ENCODE measurements around the gene FAM217A.
"Not testable (repeated sequence)": the region's sequence is repeated elsewhere in the genome, so short reads cannot be mapped to it uniquely, and the experiment has no call there.

FAM217A gene

GRCh38 chr6:4107873-4108272, 28.9 kb upstream of the FAM217A start:
- Histone ChIP-seq H3K4me2 (ENCODE audit: low read length) (no peak overlapping the region), H3K4me1 (ENCODE audit: control insufficient read depth, insufficient read depth, low read length) (peaks cover 11% of the 10 kb centered on the region), H3K27me3 (ENCODE audit: control insufficient read depth, insufficient read depth, low read length) (peaks cover 4% of the 10 kb centered on the region), H3K9ac (ENCODE audit: low read depth, low read length) (no peak overlapping the region), H3K36me3 (ENCODE audit: insufficient read depth, low read length) (no peaks in the 10 kb centered on the region), H3K4me3 (ENCODE audit: low read length) (no peak overlapping the region), H3K9me3 (replicated peaks; ENCODE audit: low read length) (no peaks in the 10 kb centered on the region)

GRCh38 chr6:4105980-4106536, 27.1 kb upstream of the FAM217A start:
- no peaks in the 10 kb centered on the region for H3K9me3 ChIP-seq (replicated peaks; ENCODE audit: low read length)
- peaks cover 11% of the 10 kb centered on the region for H3K4me1 ChIP-seq (ENCODE audit: control insufficient read depth, insufficient read depth, low read length)
- H3K36me3 ChIP-seq (ENCODE audit: insufficient read depth, low read length): no peaks in the 10 kb centered on the region
- peaks cover 4% of the 10 kb centered on the region for H3K27me3 ChIP-seq (ENCODE audit: control insufficient read depth, insufficient read depth, low read length)
- H3K4me2 ChIP-seq (ENCODE audit: low read length): no peak overlapping the region
- H3K9ac ChIP-seq (ENCODE audit: low read depth, low read length): no peak overlapping the region
- H3K4me3 ChIP-seq (ENCODE audit: low read length): no peak overlapping the region

GRCh38 chr6:4103929-4104328, 25.0 kb upstream of the FAM217A start:
- Histone ChIP-seq H3K36me3 (ENCODE audit: insufficient read depth, low read length) (no peaks in the 10 kb centered on the region), H3K9ac (ENCODE audit: low read depth, low read length) (no peak overlapping the region), H3K4me2 (ENCODE audit: low read length) (no peak overlapping the region), H3K4me3 (ENCODE audit: low read length) (no peak overlapping the region), H3K4me1 (ENCODE audit: control insufficient read depth, insufficient read depth, low read length) (peaks cover 2% of the 10 kb centered on the region), H3K27me3 (ENCODE audit: control insufficient read depth, insufficient read depth, low read length) (peaks cover 4% of the 10 kb centered on the region), H3K9me3 (replicated peaks; ENCODE audit: low read length) (no peaks in the 10 kb centered on the region)

DNA sequence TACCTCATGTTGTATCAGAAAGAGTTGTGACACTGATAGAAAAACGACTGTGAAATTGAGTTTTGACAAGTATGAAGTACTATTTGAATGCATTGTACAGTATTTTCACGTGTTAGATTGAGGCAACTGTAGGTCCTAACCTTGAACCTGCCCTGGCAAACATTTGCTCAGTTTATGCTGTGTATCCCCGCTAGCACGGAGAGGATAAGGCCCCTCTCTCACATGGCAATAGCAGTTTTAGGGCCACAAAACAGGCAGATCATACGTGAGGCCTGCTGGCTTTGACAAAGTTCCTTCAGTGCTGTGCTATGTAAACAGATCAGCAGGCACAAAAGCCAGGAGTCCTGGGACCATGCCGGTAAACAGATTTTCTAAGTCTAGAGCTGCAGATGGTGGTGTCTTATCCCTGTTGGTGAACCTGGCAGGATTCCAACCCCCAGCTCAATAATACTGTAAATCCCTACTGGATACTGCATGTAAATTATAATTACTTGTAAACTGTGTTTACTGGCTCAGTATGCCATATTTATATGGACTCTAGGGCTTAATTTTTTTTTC, 23.8 kb upstream of the FAM217A start:
- no peak overlapping the region for H3K4me2 ChIP-seq (ENCODE audit: low read length)
- H3K9me3 ChIP-seq (replicated peaks; ENCODE audit: low read length): no peaks in the 10 kb centered on the region
- H3K36me3 ChIP-seq (ENCODE audit: insufficient read depth, low read length): no peaks in the 10 kb centered on the region
- H3K4me3 ChIP-seq (ENCODE audit: low read length): no peak overlapping the region
- no peak overlapping the region for H3K9ac ChIP-seq (ENCODE audit: low read depth, low read length)
- peaks cover 4% of the 10 kb centered on the region for H3K27me3 ChIP-seq (ENCODE audit: control insufficient read depth, insufficient read depth, low read length)
- no peaks in the 10 kb centered on the region for H3K4me1 ChIP-seq (ENCODE audit: control insufficient read depth, insufficient read depth, low read length)

- Histone ChIP-seq H3K4me3 (ENCODE audit: low read length) (no peak overlapping the region), H3K9ac (ENCODE audit: low read depth, low read length) (no peak overlapping the region), H3K4me1 (ENCODE audit: control insufficient read depth, insufficient read depth, low read length) (no peaks in the 10 kb centered on the region), H3K36me3 (ENCODE audit: insufficient read depth, low read length) (no peaks in the 10 kb centered on the region), H3K4me2 (ENCODE audit: low read length) (no peak overlapping the region), H3K9me3 (replicated peaks; ENCODE audit: low read length) (no peaks in the 10 kb centered on the region), H3K27me3 (ENCODE audit: control insufficient read depth, insufficient read depth, low read length) (no peaks in the 10 kb centered on the region)
Measured at GRCh38 chr6:4101298-4101697, 22.4 kb upstream of the FAM217A start.

- Histone ChIP-seq H3K27me3 (ENCODE audit: control insufficient read depth, insufficient read depth, low read length) (no peaks in the 10 kb centered on the region), H3K4me2 (ENCODE audit: low read length) (no peak overlapping the region), H3K36me3 (ENCODE audit: insufficient read depth, low read length) (no peaks in the 10 kb centered on the region), H3K9me3 (replicated peaks; ENCODE audit: low read length) (no peaks in the 10 kb centered on the region), H3K4me1 (ENCODE audit: control insufficient read depth, insufficient read depth, low read length) (no peaks in the 10 kb centered on the region), H3K9ac (ENCODE audit: low read depth, low read length) (no peak overlapping the region), H3K4me3 (ENCODE audit: low read length) (no peak overlapping the region)
Measured at GRCh38 chr6:4100655-4101054, 21.7 kb upstream of the FAM217A start.

DNA sequence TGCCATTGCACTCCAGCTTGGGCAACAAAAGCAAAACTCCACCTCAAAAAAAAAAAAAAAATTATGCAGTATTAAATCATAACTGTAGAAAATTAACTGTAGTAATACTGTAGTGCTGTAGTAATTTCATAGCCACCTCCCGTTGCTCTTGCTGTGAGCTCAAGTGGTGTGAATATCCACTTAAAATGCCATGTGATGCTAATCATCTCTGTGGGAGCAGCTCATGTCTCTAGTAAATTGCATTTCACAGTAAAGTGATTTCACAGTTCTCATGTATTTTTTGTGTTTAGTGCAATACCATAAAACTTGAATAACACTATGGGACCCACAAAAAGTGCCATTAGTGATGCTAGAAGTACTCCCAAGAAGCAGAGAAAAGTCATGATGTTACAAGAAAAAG, 14.4 kb upstream of the FAM217A start:
- Histone ChIP-seq H3K36me3 (ENCODE audit: insufficient read depth, low read length) (no peaks in the 10 kb centered on the region), H3K27me3 (ENCODE audit: control insufficient read depth, insufficient read depth, low read length) (no peaks in the 10 kb centered on the region), H3K4me2 (ENCODE audit: low read length) (no peak overlapping the region), H3K9ac (ENCODE audit: low read depth, low read length) (no peak overlapping the region), H3K4me1 (ENCODE audit: control insufficient read depth, insufficient read depth, low read length) (no peaks in the 10 kb centered on the region), H3K9me3 (replicated peaks; ENCODE audit: low read length) (no peaks in the 10 kb centered on the region), H3K4me3 (ENCODE audit: low read length) (no peak overlapping the region)

DNA sequence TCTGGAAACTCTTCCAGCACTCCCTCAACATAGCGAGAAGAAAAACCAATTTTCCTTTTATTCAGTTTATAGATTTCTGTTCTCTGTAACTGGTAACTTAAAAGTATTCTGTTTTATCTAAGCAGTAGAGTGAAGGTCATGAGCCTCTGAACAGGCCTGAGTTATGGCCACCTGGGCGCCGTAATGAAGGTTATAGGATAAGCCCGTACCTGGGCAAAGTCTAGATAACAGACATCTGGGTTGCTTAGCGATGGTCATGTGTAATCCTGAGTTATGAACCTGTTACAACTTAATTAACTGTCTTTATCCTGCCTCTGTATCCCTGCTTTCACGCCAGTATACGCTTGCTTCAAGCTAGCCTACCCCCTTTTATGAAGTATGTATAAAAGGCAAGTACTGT, 13.0 kb upstream of the FAM217A start:
- no peaks in the 10 kb centered on the region for H3K36me3 ChIP-seq (ENCODE audit: insufficient read depth, low read length)

GRCh38 chr6:4090043-4090442, 11.1 kb upstream of the FAM217A start:
- not testable (repeated sequence) for H3K4me1 ChIP-seq (ENCODE audit: control insufficient read depth, insufficient read depth, low read length); H3K9ac ChIP-seq (ENCODE audit: low read depth, low read length)

More for the DNA sequence above, 13.0 kb upstream of the FAM217A start:
- H3K4me3 ChIP-seq (ENCODE audit: low read length): no peak overlapping the region
- no peak overlapping the region for H3K4me2 ChIP-seq (ENCODE audit: low read length)
- H3K4me1 ChIP-seq (ENCODE audit: control insufficient read depth, insufficient read depth, low read length): no peaks in the 10 kb centered on the region
- no peaks in the 10 kb centered on the region for H3K9me3 ChIP-seq (replicated peaks; ENCODE audit: low read length)
- H3K27me3 ChIP-seq (ENCODE audit: control insufficient read depth, insufficient read depth, low read length): no peaks in the 10 kb centered on the region
- H3K9ac ChIP-seq (ENCODE audit: low read depth, low read length): no peak overlapping the region

DNA sequence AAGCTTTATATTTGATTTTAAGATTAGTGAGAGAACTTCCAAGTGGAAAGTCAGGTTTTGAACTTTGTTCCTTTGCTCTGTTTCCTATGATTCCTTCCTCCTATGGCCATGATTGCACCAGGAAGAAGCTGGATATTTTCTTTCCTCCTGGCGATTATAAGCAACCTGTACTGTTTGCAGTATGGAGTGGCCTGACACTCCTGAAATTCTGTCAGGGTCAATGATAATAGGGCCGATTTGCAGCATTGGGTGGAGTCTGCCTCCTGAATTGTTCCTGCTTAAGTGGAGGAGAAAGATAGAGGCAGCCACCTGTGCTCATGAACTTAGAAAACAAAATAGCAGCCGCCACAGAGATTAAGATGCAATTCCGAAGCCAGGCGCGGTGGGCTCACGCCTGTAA, 9.8 kb upstream of the FAM217A start:
- peaks cover 6% of the 10 kb centered on the region for H3K4me1 ChIP-seq (ENCODE audit: control insufficient read depth, insufficient read depth, low read length)

More at GRCh38 chr6:4090043-4090442, 11.1 kb upstream of the FAM217A start:
- H3K4me3 ChIP-seq (ENCODE audit: low read length); H3K9me3 ChIP-seq (replicated peaks; ENCODE audit: low read length); H3K27me3 ChIP-seq (ENCODE audit: control insufficient read depth, insufficient read depth, low read length); H3K36me3 ChIP-seq (ENCODE audit: insufficient read depth, low read length); H3K4me2 ChIP-seq (ENCODE audit: low read length): not testable (repeated sequence)

DNA sequence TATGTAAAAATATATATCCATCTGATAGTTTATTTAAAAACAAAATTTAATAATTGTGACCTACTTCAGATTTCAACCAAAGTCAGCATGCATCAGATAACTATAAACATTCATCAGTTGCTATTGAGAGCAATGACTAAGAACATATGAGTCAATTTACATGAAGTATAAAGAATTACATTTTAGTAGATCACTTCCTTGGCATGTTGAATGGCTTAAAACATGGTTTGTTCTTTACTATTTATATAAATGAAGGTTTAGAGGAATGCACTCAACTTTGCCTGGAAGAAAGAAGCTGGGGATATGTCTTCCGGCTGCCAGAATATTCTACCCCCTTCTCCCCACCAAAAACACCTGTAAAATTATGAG, 6.4 kb upstream of the FAM217A start:
- Histone ChIP-seq H3K36me3 (ENCODE audit: insufficient read depth, low read length) (no peaks in the 10 kb centered on the region), H3K9me3 (replicated peaks; ENCODE audit: low read length) (no peaks in the 10 kb centered on the region), H3K27me3 (ENCODE audit: control insufficient read depth, insufficient read depth, low read length) (no peaks in the 10 kb centered on the region), H3K4me1 (ENCODE audit: control insufficient read depth, insufficient read depth, low read length) (peaks cover 6% of the 10 kb centered on the region), H3K4me3 (ENCODE audit: low read length) (no peak overlapping the region), H3K4me2 (ENCODE audit: low read length) (no peak overlapping the region), H3K9ac (ENCODE audit: low read depth, low read length) (no peak overlapping the region)

More for the DNA sequence above, 9.8 kb upstream of the FAM217A start:
- no peak overlapping the region for H3K9ac ChIP-seq (ENCODE audit: low read depth, low read length)
- no peak overlapping the region for H3K4me2 ChIP-seq (ENCODE audit: low read length)
- H3K36me3 ChIP-seq (ENCODE audit: insufficient read depth, low read length): no peaks in the 10 kb centered on the region
- H3K9me3 ChIP-seq (replicated peaks; ENCODE audit: low read length): no peaks in the 10 kb centered on the region
- no peaks in the 10 kb centered on the region for H3K27me3 ChIP-seq (ENCODE audit: control insufficient read depth, insufficient read depth, low read length)
- no peak overlapping the region for H3K4me3 ChIP-seq (ENCODE audit: low read length)
